HG03097 (cell line): ENCODE results near the gene FAM219A.

ENCODE experiments used
- ATAC-seq: cut with Tn5 transposase; IDR thresholded peaks from one replicate; pipeline ENCODE4 v1.9.1; 2021; ENCODE audit not compliant: unreplicated experiment, low FRiP score

The FAM219A gene

GRCh38 chr9:34405719-34406118 is 52.7 kb downstream of the FAM219A start:
- ATAC-seq, result no peak

GRCh38 chr9:34403554-34404380 is 54.6 kb downstream of the FAM219A start:
- ATAC-seq, result no peak

- ATAC-seq, result no peak
Measured at GRCh38 chr9:34400686-34401602, 57.4 kb downstream of the FAM219A start.

DNA sequence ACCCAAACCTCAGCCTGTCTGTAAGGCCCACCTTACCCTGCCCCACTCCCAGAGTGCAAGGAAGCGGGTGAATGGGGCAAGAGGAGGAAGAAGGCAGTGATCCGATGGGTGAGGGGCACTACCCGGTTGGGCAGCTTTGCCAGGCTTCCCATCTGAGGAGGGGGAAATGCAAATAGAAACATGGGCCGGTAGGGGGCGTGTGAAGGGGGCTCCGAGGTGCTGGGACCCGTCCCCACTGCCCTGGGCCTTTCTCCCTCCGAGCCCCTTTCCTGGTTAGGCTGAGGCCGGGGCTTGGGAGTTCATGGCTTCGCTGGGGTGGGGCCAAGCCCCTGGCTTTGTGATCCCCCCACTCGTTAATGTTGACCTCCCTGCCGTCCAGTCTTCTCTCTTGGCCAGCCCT is 58.1 kb downstream of the FAM219A start:
- no peak for ATAC-seq

GRCh38 chr9:34399729-34400128 is 58.6 kb downstream of the FAM219A start:
- no peak for ATAC-seq

- ATAC-seq, result no peak
Measured at GRCh38 chr9:34398875-34399274, 59.5 kb downstream of the FAM219A start.

DNA sequence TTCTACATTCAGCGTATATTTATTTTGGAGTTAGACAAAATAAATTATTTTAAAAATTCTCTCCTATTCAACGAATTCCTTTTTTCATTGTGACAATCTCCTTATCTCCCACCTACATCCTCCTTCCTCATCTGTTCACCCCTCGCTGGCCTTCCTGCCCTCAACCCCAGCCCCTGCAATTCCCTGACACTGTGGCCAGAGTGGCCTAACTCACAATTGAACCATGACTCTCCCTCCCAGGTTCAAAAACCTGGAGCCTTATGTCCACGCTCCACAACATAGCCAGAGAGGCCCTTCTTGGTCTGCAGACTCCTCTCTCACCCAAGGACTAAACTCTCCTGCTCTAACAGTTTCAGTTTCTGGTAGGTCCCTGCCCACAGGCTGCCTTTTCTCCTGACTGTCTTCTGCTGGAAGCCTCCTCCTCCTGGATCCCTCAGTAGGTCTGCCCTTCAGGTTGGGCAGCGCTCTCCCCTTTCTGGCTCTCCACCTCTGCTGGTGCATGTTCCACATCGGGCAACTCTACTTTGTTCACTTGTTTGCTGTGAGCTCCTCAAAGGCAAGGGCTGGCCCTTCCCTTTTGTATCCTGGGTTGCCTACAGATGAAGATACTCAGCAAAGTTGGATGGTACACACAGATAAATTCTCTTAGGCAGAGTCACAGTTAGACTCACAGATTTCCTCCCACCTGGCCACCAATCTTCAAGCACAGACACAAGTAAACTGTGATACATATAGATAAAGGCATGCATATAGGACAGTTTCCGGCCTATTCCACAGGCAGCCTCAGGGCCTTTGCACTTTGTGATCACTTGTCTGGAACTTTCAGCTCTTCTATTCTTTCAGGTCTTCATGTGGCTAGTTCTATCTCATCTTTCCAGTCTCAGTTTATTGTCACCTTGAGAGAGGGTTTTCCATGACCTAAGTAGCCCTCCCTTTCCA is 61.8 kb downstream of the FAM219A start:
- no peak for ATAC-seq

GRCh38 chr9:34392511-34392910 is 65.9 kb downstream of the FAM219A start:
- no peak for ATAC-seq

- ATAC-seq, result no peak
Measured at GRCh38 chr9:34387239-34387638, 71.1 kb downstream of the FAM219A start.

GRCh38 chr9:34386656-34387055 is 71.7 kb downstream of the FAM219A start:
- ATAC-seq, result no peak

DNA sequence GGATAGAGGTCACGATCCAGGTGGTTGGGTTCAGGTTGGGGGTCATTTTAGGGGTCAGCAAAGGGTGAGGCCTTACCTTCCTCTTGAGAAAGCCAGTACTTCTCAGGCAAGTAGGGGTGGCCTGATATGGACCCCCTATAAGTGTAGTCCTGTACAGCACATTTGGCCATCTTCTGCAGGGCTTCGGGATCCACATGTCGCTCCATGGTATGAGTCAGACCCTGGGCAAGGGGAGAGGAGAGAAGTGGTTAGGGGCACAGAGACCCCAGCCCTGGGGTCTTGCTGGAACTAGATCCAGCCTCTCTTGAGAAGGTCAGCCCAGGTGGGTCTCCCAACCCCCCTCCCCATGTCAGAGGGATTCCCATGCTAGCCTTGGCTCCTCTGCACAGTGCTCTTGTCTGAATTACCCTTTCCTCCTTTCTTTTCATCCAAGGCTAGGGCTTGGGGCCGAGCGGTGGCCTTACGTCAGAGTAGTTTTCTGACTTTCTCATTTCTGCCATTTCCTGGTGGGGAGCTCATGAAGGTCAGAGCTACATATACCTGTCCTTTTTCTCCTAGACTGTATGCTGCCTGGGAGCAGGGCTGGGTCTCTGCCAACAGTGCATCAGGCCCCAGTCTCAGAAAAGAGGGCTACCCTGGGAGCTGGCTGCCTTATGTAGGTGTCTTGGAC is 72.7 kb downstream of the FAM219A start:
- ATAC-seq, result no peak

GRCh38 chr9:34384368-34385165 is 73.8 kb downstream of the FAM219A start:
- no peak for ATAC-seq

DNA sequence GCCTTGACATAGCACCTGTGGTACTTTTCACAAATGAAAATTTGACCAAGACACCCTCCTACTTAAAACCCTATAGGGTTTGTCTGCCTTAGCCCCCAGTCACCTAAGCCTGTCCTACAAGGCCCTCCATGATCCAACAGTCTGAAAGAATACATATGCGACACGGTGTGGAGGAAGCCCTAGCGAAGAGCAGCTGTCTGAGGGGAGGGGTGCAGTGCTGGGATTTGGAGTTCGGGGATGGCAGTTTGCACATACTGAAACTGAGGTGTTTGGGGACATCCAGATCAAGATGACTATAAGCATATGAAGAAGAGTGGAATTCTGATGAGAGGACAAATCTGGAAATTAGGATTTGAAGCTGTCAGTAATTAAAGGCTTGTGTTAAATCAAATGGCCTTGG is 74.5 kb downstream of the FAM219A start:
- ATAC-seq, result no peak

GRCh38 chr9:34382879-34383278 is 75.5 kb downstream of the FAM219A start:
- no peak for ATAC-seq

GRCh38 chr9:34382054-34382453 is 76.3 kb downstream of the FAM219A start:
- ATAC-seq, result no peak

DNA sequence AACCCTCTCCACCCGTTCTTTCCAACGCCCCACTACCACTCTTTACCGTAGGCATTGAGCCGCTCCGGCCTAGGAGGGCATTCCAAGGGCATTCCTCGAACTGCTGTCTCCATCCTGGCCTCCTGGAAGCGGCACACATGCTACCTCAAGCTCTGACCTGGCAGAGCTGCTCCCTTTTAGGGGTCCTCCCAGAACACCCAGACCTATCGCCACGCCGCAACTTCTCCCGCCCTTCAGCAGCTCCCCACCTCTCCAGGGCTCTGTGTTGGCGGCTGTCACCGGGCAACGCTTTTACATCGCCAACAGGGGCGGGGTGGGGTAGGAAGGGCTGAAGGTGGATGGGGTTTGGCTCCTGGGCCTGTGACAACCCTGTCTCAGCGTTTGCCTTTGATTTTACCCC is 77.0 kb downstream of the FAM219A start:
- ATAC-seq, result no peak

GRCh38 chr9:34380511-34381315 is 77.7 kb downstream of the FAM219A start:
- peak; percentile 22 for ATAC-seq

DNA sequence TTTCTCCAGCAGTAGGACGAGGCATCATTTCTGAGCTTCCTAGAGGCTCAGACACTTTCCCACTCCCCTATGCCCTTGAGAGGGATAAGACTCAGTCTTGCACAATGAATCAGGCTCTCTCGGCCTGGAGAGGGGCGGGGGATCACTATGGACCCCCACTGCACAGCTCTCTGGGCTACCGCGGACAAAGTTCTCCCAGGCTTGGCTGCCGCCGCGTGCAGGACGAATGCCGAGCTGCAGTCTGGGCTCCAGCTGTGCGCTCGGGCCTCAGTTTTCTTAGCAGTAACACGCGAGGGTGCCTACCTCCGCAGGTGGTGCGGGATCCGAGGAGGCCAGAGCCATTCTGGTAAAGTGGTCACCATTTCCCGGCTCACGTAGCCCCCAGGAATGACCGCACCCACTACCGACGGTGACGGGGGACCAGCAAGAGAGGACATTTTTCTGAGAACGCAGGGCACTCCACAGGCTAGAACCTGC is 78.3 kb downstream of the FAM219A start:
- no peak for ATAC-seq
